NCI-H1092 (cell line): ENCODE measurements around the gene FHIT.
"Not testable (repeated sequence)": the region's sequence is repeated elsewhere in the genome, so short reads cannot be mapped to it uniquely, and the experiment has no call there.

Experiments
- DNase-seq: peaks from one replicate; lab custom pipeline; 2025; lab: John Stamatoyannopoulos, UW

The FHIT gene

GRCh38 chr3:60703956-60704736, 547.1 kb downstream of the FHIT start:
- no peak for DNase-seq

GRCh38 chr3:60703008-60703407, 548.2 kb downstream of the FHIT start:
- DNase-seq = no peak

DNA sequence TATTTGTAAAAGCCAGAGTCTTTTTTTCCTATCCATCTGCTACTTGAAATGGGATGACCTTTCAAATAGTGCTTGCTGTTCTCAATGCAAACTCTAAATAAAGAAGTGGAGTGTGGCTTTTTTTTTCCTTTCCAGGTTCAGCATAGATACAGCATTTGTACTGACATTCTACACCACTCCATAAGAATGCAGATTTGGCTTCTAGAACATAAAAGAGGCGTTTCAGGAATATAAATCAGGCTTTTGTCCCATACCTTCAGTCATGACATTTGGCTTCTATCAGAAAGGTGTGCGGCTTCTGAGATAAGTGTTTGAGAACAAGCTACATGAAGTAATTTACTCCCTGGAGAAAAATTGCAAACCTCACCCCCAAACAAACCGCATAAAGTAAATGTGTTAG, 553.1 kb downstream of the FHIT start:
- no peak for DNase-seq

- DNase-seq = no peak
Measured at GRCh38 chr3:60697132-60697531, 554.1 kb downstream of the FHIT start.

GRCh38 chr3:60696428-60697125, 554.7 kb downstream of the FHIT start:
- peak; percentile 2 for DNase-seq

DNA sequence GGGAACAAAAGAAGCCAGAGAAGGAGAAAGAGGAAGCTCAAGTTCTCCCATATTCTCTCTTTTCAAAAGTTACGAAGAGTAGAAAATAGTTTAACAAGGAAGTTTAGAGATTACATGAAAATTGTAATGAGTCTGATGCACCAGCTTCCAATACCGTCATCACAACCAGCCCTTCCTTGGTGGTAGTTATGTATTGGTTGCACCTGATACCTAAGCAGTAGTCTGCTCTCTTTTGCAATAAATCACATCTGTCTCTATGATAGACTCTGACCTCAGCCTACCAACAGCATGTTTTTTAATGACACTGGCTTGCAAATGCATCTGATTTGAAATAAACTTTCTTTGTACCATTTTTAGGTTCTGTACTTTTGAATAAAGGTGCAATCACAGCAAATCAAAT, 575.8 kb downstream of the FHIT start:
- DNase-seq = no peak

GRCh38 chr3:60674870-60675269, 576.4 kb downstream of the FHIT start:
- DNase-seq = no peak

GRCh38 chr3:60673123-60673522, 578.1 kb downstream of the FHIT start:
- no peak for DNase-seq

DNA sequence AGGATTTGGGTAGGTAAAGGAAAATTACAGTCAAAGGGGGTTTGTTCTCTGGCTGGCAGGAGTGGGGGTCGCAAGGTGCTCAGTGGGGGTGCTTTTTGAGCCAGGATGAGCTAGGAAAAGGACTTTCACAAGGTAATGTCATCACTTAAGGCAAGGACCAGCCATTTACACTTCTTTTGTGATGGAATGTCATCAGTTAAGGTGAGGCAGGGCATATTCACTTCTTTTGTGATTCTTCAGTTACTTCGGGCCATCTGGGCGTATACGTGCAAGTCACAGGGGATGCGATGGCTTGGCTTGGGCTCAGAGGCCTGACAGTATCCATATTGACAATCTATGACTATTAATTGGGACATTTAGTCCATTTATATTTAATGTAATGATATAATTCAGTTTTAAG, 578.9 kb downstream of the FHIT start:
- DNase-seq = not testable (repeated sequence)

GRCh38 chr3:60669636-60670035, 581.6 kb downstream of the FHIT start:
- no peak for DNase-seq

- DNase-seq = no peak
Measured at GRCh38 chr3:60660026-60660425, 591.2 kb downstream of the FHIT start.

DNA sequence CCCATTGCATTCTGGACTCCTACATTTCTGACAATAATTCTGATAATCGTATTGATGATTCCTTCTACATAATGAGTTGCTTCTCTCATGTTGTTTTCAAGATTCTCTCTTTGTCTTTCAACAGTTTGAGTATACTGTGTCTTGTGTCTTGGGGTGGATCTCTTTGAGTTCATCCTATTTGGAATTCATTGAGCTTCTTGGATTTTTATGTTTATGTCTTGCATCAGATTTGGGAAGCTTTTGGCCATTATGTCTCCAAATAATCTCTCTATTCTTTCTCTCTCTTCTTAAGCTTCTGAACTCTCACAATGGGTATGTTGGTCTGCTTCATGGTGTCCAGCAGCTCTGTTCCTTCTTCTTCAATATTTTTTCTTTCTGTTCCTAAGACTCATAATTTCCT, 592.2 kb downstream of the FHIT start:
- no peak for DNase-seq

GRCh38 chr3:60657972-60658371, 593.3 kb downstream of the FHIT start:
- no peak for DNase-seq

- no peak for DNase-seq
Measured at GRCh38 chr3:60652829-60653228, 598.4 kb downstream of the FHIT start.

GRCh38 chr3:60651799-60652198, 599.5 kb downstream of the FHIT start:
- DNase-seq = no peak

DNA sequence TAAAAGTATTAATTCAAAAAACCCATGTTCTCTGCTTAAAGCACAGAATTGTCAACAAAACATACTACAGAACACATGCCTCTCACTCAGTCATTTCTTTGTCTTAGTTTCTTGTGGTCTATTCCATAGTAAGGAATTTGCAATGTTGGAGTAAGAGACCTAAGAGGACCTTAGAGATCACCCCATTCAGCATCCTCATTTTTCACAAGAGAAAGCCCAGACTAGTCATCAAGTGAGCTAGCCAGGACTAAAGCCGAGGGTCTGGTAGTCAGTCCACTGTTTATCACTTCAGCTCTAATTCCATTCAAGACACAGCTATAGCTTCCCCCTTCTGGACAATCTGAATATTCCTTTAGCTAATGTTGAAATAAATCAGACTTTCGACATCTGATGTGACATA, 601.1 kb downstream of the FHIT start:
- DNase-seq = no peak

- DNase-seq = no peak
Measured at GRCh38 chr3:60645801-60646200, 605.5 kb downstream of the FHIT start.

- no peak for DNase-seq
Measured at GRCh38 chr3:60643831-60644230, 607.4 kb downstream of the FHIT start.

DNA sequence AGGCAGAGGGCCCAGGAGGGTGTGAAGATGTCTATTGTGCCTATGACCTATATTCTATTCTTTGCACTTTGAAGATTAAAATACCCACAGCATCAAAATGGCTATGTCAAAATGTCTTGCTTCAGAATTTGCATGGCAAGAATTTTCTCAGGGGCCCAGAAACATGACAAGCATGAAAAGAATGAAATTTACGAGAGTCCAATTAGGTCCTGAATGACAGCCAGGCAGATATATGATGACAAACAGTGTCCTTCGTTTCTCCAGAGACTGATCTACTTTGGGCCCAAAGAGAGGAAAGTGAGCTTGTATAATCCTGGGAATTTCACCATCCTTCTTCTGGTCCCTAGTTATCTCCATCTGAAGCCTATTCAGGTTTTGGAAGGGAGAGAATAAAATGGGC, 609.9 kb downstream of the FHIT start:
- no peak for DNase-seq

DNA sequence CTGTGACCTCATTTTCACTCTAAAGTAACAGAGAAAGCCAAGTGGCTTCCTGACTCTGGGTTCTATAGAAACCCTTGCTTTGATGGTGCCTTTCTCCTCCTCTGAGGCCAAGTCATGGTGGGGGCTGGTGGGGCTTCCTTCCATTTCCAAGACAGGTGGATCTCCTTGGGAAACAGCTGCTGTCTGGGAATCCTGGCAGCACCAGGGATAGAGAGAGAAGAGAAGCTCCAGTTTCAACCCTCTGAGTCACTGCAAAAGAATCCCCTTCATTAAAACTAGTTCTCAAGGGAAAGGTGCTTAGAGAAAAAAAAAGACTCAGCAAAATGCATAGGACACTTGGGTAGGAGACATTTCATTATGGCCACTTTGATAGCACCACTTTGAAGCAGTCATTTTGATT, 614.4 kb downstream of the FHIT start:
- no peak for DNase-seq

- no peak for DNase-seq
Measured at GRCh38 chr3:60633644-60634043, 617.6 kb downstream of the FHIT start.

DNA sequence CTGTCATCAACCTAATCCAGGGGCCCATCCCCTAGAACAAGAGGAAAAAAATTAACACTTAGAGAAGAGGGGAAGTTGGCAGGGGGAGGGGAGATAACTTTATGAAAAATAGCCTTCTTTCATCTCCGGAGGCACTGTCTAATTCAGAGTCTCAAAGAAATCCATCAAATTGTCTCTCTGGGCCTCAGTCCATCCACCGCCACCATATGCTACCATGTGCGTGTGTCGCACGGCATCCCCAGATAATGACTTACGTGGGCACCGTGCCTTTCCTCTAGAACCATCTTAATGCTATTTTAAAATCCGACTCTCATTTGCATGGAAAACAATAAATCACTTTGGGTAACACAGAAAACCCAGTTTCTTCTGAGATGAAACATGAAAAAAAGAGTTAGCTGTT, 619.7 kb downstream of the FHIT start:
- no peak for DNase-seq

- DNase-seq = no peak
Measured at GRCh38 chr3:60630953-60631352, 620.3 kb downstream of the FHIT start.

DNA sequence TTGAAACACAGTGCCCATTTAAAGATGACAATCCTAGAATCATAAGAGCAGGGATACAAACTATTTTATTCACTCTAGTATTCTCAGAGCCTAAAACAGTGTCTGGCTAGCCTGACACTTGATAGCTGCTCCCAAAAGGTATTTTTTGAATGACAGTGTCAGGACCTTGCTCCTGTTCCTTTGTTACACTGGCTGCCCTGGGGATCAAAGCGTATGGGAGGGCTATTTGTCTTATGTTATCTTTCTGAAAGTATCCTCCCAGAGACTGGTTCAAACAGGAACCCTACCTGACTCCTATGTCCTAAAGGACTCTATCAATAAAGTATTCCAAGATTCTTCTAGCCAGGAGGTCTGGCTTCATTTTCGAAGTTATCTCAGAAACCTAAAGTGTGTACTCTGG, 621.4 kb downstream of the FHIT start:
- no peak for DNase-seq
